Measurements from ENCODE around the gene NEDD9. TPM values are rescaled to one million over a fixed set of nuclear protein-coding genes. Genes with fewer than 3 reads are reported as not detected.

Gene NEDD9
- polyA plus RNA-seq, 1 of the 3 experiments (the other 2 are of a cell fraction): 7.4 TPM

DNA sequence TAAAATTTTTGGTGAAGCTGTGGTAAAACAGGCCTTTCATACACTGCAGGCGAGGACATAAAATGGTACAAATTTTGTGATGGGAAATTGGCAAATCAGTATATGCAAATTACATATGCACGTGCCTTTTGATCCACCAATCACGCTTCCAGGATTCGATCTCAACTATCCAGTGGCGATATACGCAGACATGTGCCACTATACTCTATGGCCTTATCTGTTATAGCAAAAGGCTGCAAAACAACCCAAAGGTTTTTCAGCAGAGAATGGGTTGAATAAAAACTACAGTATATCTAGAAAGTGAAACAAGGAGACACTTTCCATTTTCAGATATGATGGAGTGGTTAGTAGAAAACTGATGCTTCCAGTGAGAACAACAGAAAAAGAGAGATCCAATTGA is 79.0 kb downstream of the NEDD9 start:
- Histone ChIP-seq H3K27ac (ENCODE audit: low read depth in 2 of 2, low read length in 1 of 2) (no peak overlapping the region), H3K9me2 (no peaks in the 10 kb centered on the region), H3K4me2 (no peak overlapping the region), H3K9ac (no peak overlapping the region), H4K20me1 (ENCODE audit: insufficient read depth) (no peaks in the 10 kb centered on the region), H3K79me2 (ENCODE audit: insufficient read depth) (no peaks in the 10 kb centered on the region), H3F3A (replicated peaks; ENCODE audit: insufficient read depth) (no peaks in the 10 kb centered on the region), H3K36me3 (replicated peaks in 1 of 2; ENCODE audit: control insufficient read depth in 1 of 2, insufficient read depth in 2 of 2, low read length in 1 of 2) (no peaks in the 10 kb centered on the region), H3K27me3 (ENCODE audit: insufficient read depth) (no peaks in the 10 kb centered on the region), H3K4me3 (ENCODE audit: low read depth in 2 of 2, low read length in 1 of 2) (no peak overlapping the region), H3K9me3 (0 out of 2 replicates have a peak, but pooled peaks cover 7% of the 10 kb centered on the region), H3K4me1 (ENCODE audit: control insufficient read depth in 1 of 2, insufficient read depth in 2 of 2, low read depth in 1 of 2, low read length in 1 of 2) (peaks cover 0 to 3% of the 10 kb centered on the region in 2 experiments; a peak in 1 of 4 replicates), H2AFZ (ENCODE audit: low read depth) (no peak overlapping the region)
- no peak for DNase-seq
- ChIA-PET POLR2A (no interaction called here), CTCF (no interaction called here)
- WGBS (ENCODE audit: low lambda C conversion rate): 98% methylated on average over 6 of the region's 6 CpGs
- TF ChIP-seq EZH2phosphoT487 (IDR thresholded peaks at IDR 0.05; ENCODE audit: borderline replicate concordance, low read depth): no peak
- no peak for TF ChIP-seq GATA2 (CRISPR knock-in tag; IDR thresholded peaks at IDR 0.05)
- no peak for TF ChIP-seq SMC3 (IDR thresholded peaks at IDR 0.05; ENCODE audit: low read depth, low read length)
- TF ChIP-seq, protein P1, sequence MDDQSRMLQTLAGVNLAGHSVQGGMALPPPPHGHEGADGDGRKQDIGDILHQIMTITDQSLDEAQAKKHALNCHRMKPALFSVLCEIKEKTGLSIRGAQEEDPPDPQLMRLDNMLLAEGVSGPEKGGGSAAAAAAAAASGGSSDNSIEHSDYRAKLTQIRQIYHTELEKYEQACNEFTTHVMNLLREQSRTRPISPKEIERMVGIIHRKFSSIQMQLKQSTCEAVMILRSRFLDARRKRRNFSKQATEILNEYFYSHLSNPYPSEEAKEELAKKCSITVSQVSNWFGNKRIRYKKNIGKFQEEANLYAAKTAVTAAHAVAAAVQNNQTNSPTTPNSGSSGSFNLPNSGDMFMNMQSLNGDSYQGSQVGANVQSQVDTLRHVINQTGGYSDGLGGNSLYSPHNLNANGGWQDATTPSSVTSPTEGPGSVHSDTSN (IDR thresholded peaks at IDR 0.05): no peak
- TF ChIP-seq, protein P2, sequence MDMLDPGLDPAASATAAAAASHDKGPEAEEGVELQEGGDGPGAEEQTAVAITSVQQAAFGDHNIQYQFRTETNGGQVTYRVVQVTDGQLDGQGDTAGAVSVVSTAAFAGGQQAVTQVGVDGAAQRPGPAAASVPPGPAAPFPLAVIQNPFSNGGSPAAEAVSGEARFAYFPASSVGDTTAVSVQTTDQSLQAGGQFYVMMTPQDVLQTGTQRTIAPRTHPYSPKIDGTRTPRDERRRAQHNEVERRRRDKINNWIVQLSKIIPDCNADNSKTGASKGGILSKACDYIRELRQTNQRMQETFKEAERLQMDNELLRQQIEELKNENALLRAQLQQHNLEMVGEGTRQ (IDR thresholded peaks at IDR 0.05; ENCODE audit: borderline replicate concordance, low read depth, low read length): no peak
- TF ChIP-seq, protein P3, sequence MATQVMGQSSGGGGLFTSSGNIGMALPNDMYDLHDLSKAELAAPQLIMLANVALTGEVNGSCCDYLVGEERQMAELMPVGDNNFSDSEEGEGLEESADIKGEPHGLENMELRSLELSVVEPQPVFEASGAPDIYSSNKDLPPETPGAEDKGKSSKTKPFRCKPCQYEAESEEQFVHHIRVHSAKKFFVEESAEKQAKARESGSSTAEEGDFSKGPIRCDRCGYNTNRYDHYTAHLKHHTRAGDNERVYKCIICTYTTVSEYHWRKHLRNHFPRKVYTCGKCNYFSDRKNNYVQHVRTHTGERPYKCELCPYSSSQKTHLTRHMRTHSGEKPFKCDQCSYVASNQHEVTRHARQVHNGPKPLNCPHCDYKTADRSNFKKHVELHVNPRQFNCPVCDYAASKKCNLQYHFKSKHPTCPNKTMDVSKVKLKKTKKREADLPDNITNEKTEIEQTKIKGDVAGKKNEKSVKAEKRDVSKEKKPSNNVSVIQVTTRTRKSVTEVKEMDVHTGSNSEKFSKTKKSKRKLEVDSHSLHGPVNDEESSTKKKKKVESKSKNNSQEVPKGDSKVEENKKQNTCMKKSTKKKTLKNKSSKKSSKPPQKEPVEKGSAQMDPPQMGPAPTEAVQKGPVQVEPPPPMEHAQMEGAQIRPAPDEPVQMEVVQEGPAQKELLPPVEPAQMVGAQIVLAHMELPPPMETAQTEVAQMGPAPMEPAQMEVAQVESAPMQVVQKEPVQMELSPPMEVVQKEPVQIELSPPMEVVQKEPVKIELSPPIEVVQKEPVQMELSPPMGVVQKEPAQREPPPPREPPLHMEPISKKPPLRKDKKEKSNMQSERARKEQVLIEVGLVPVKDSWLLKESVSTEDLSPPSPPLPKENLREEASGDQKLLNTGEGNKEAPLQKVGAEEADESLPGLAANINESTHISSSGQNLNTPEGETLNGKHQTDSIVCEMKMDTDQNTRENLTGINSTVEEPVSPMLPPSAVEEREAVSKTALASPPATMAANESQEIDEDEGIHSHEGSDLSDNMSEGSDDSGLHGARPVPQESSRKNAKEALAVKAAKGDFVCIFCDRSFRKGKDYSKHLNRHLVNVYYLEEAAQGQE (IDR thresholded peaks at IDR 0.05; ENCODE audit: low read depth, low read length): no peak

DNA sequence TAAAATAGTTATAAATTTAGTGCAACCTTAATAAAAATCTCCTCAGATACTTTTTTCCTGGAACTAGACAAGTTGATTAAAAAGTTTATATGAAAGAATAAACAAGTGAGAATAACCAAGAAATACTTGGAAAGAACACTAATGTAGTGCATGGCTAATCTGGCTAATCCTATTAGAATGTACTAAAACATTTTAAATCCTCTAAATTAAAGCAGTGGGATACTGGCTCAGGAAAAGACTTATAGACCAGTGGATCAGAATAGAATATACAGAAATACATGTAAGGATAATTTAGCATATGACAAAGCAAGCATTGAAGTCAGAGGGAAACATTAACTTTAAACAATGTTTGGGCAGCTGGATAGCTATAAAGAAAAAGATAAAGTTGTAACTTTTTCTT is 79.9 kb downstream of the NEDD9 start:
- no peak for TF ChIP-seq RXRA (IDR thresholded peaks at IDR 0.05; ENCODE audit: borderline replicate concordance, low read depth)
- TF ChIP-seq TAF1 (IDR thresholded peaks at IDR 0.05; ENCODE audit: borderline replicate concordance, low read depth, low read length): no peak
- no peak for TF ChIP-seq RAD21 (IDR thresholded peaks at IDR 0.05; ENCODE audit: low read length)
- TF ChIP-seq MEF2A (IDR thresholded peaks at IDR 0.05; ENCODE audit: borderline replicate concordance, low read depth): no peak
- TF ChIP-seq GATA2 (CRISPR knock-in tag; IDR thresholded peaks at IDR 0.05): no peak
- TF ChIP-seq NFIC (IDR thresholded peaks at IDR 0.05; ENCODE audit: borderline replicate concordance): no peak
- no peak for TF ChIP-seq POLR2AphosphoS5 (IDR thresholded peaks at IDR 0.05; ENCODE audit: low read depth, low read length)
- no peak for TF ChIP-seq SIN3A (IDR thresholded peaks at IDR 0.05; ENCODE audit: borderline replicate concordance, low read depth, low read length)
- TF ChIP-seq FOXM1 (IDR thresholded peaks at IDR 0.05; ENCODE audit: low read depth): no peak
- TF ChIP-seq, protein P4, sequence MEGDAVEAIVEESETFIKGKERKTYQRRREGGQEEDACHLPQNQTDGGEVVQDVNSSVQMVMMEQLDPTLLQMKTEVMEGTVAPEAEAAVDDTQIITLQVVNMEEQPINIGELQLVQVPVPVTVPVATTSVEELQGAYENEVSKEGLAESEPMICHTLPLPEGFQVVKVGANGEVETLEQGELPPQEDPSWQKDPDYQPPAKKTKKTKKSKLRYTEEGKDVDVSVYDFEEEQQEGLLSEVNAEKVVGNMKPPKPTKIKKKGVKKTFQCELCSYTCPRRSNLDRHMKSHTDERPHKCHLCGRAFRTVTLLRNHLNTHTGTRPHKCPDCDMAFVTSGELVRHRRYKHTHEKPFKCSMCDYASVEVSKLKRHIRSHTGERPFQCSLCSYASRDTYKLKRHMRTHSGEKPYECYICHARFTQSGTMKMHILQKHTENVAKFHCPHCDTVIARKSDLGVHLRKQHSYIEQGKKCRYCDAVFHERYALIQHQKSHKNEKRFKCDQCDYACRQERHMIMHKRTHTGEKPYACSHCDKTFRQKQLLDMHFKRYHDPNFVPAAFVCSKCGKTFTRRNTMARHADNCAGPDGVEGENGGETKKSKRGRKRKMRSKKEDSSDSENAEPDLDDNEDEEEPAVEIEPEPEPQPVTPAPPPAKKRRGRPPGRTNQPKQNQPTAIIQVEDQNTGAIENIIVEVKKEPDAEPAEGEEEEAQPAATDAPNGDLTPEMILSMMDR (IDR thresholded peaks at IDR 0.05): no peak
- TF ChIP-seq RFX5 (IDR thresholded peaks at IDR 0.05; ENCODE audit: low read length): no peak
- no peak for TF ChIP-seq EZH2phosphoT487 (IDR thresholded peaks at IDR 0.05; ENCODE audit: borderline replicate concordance, low read depth)
- Histone ChIP-seq H2AFZ (ENCODE audit: low read depth) (no peak overlapping the region), H3K4me2 (no peak overlapping the region), H3K79me2 (ENCODE audit: insufficient read depth) (no peaks in the 10 kb centered on the region), H3F3A (replicated peaks; ENCODE audit: insufficient read depth) (no peaks in the 10 kb centered on the region), H4K20me1 (ENCODE audit: insufficient read depth) (no peaks in the 10 kb centered on the region), H3K9ac (no peak overlapping the region), H3K4me1 (ENCODE audit: control insufficient read depth in 1 of 2, insufficient read depth in 2 of 2, low read depth in 1 of 2, low read length in 1 of 2) (peaks cover 0 to 3% of the 10 kb centered on the region in 2 experiments; a peak in 1 of 4 replicates), H3K27me3 (ENCODE audit: insufficient read depth) (no peaks in the 10 kb centered on the region), H3K9me3 (0 out of 2 replicates have a peak, but pooled peaks cover 6% of the 10 kb centered on the region), H3K27ac (ENCODE audit: low read depth in 2 of 2, low read length in 1 of 2) (no peak overlapping the region), H3K36me3 (replicated peaks in 1 of 2; ENCODE audit: control insufficient read depth in 1 of 2, insufficient read depth in 2 of 2, low read length in 1 of 2) (no peaks in the 10 kb centered on the region), H3K9me2 (no peaks in the 10 kb centered on the region), H3K4me3 (ENCODE audit: low read depth in 2 of 2, low read length in 1 of 2) (no peak overlapping the region)
- no peak for DNase-seq
- ChIA-PET CTCF (no interaction called here), POLR2A (no interaction called here)
